GOT3 (cell line): ENCODE results near the gene EPHB1.
"Not testable (repeated sequence)": the region's sequence is repeated elsewhere in the genome, so short reads cannot be mapped to it uniquely, and the experiment has no call there.

Experiments
- DNase-seq: peaks from one replicate; lab custom pipeline; 2025; ENCODE audit warnings: mixed read lengths; lab: John Stamatoyannopoulos, UW

EPHB1 gene

GRCh38 chr3:134777341-134777740 is 17.7 kb upstream of the EPHB1 start:
- no peak for DNase-seq

GRCh38 chr3:134788283-134788682 is 6.8 kb upstream of the EPHB1 start:
- DNase-seq = not testable (repeated sequence)

- DNase-seq = no peak
Measured at GRCh38 chr3:134790065-134790464, 5.0 kb upstream of the EPHB1 start.

- no peak for DNase-seq
Measured at GRCh38 chr3:134791992-134792391, 3.1 kb upstream of the EPHB1 start.

- no peak for DNase-seq
Measured at GRCh38 chr3:134792700-134793099, 2.4 kb upstream of the EPHB1 start.

GRCh38 chr3:134793562-134793961 is 1.5 kb upstream of the EPHB1 start:
- no peak for DNase-seq

- no peak for DNase-seq
Measured at GRCh38 chr3:134794323-134794722, 737 bp upstream of the EPHB1 start.

- DNase-seq = no peak
Measured at GRCh38 chr3:134795746-134796280, 753 bp downstream of the EPHB1 start.

GRCh38 chr3:134796281-134797056 is 1.4 kb downstream of the EPHB1 start:
- no peak for DNase-seq

- no peak for DNase-seq
Measured at GRCh38 chr3:134797057-134797740, 2.1 kb downstream of the EPHB1 start.

- no peak for DNase-seq
Measured at GRCh38 chr3:134797741-134798451, 2.8 kb downstream of the EPHB1 start.

GRCh38 chr3:134798681-134799311 is 3.7 kb downstream of the EPHB1 start:
- DNase-seq = no peak

GRCh38 chr3:134799393-134799792 is 4.3 kb downstream of the EPHB1 start:
- DNase-seq = no peak

GRCh38 chr3:134801204-134801958 is 6.3 kb downstream of the EPHB1 start:
- DNase-seq = no peak

GRCh38 chr3:134802428-134803050 is 7.5 kb downstream of the EPHB1 start:
- no peak for DNase-seq

- no peak for DNase-seq
Measured at GRCh38 chr3:134803051-134803505, 8.0 kb downstream of the EPHB1 start.

GRCh38 chr3:134803652-134804051 is 8.6 kb downstream of the EPHB1 start:
- no peak for DNase-seq

- DNase-seq = no peak
Measured at GRCh38 chr3:134804508-134805480, 9.7 kb downstream of the EPHB1 start.

- DNase-seq = no peak
Measured at GRCh38 chr3:134807189-134807588, 12.1 kb downstream of the EPHB1 start.

- no peak for DNase-seq
Measured at GRCh38 chr3:134808835-134809234, 13.8 kb downstream of the EPHB1 start.
